ENCODE measurements around the gene CDH4.

DNA sequence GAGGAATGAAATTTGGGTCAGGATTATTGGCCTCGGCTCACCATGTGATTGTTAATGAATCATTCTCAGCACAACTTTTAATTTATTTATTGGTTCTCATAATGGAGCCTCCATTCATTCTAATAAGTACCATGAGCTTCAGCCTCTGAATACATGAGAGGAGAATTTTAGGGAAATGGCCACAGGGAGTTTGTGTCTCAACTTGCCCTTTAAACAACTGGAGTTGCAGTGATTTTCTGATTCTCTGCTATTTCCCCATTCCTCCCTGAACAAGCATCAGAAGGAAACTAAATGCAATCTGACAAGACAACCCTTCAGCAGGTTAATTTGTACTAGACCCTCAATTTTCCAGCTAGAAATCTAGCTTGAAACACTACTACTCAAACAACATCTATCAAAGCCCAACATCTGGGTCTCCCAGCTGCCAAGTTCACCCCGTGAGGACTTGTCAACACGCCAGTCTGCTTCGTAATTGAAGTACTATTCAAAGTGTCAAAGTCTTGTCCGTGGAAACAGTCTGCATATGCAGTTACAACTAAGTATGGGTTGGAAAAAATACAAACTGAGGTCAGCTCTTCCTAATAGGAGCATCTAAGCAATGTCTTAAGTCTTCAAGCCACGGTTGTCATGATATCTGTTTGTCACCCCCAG is 235.4 kb downstream of the CDH4 start:
- no peak for TF ChIP-seq CHD2 (IDR thresholded peaks at IDR 0.05; ENCODE audit: low read depth, low read length)
- TF ChIP-seq, protein P1, sequence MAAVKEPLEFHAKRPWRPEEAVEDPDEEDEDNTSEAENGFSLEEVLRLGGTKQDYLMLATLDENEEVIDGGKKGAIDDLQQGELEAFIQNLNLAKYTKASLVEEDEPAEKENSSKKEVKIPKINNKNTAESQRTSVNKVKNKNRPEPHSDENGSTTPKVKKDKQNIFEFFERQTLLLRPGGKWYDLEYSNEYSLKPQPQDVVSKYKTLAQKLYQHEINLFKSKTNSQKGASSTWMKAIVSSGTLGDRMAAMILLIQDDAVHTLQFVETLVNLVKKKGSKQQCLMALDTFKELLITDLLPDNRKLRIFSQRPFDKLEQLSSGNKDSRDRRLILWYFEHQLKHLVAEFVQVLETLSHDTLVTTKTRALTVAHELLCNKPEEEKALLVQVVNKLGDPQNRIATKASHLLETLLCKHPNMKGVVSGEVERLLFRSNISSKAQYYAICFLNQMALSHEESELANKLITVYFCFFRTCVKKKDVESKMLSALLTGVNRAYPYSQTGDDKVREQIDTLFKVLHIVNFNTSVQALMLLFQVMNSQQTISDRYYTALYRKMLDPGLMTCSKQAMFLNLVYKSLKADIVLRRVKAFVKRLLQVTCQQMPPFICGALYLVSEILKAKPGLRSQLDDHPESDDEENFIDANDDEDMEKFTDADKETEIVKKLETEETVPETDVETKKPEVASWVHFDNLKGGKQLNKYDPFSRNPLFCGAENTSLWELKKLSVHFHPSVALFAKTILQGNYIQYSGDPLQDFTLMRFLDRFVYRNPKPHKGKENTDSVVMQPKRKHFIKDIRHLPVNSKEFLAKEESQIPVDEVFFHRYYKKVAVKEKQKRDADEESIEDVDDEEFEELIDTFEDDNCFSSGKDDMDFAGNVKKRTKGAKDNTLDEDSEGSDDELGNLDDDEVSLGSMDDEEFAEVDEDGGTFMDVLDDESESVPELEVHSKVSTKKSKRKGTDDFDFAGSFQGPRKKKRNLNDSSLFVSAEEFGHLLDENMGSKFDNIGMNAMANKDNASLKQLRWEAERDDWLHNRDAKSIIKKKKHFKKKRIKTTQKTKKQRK (IDR thresholded peaks at IDR 0.05; ENCODE audit: low read length), result no peak
- TF ChIP-seq, protein P2, sequence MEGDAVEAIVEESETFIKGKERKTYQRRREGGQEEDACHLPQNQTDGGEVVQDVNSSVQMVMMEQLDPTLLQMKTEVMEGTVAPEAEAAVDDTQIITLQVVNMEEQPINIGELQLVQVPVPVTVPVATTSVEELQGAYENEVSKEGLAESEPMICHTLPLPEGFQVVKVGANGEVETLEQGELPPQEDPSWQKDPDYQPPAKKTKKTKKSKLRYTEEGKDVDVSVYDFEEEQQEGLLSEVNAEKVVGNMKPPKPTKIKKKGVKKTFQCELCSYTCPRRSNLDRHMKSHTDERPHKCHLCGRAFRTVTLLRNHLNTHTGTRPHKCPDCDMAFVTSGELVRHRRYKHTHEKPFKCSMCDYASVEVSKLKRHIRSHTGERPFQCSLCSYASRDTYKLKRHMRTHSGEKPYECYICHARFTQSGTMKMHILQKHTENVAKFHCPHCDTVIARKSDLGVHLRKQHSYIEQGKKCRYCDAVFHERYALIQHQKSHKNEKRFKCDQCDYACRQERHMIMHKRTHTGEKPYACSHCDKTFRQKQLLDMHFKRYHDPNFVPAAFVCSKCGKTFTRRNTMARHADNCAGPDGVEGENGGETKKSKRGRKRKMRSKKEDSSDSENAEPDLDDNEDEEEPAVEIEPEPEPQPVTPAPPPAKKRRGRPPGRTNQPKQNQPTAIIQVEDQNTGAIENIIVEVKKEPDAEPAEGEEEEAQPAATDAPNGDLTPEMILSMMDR (CRISPR knock-in tag; IDR thresholded peaks at IDR 0.05), result no peak

Measured in HepG2 (cell line).